HepG2 (cell line): ENCODE results near the gene RRAD. TPM values are rescaled to one million over a fixed set of nuclear protein-coding genes. Genes with fewer than 3 reads are reported as not detected.

Source experiments
- ARNT2 ChIP-seq: sonication (generic); formaldehyde crosslinking; IDR thresholded peaks from 2 replicates; pipeline ENCODE4 v1.8.0; 2022; ENCODE audit warnings: mild to moderate bottlenecking, low read depth, missing genetic modification reagents, moderate library complexity
- EZH2 ChIP-seq: conservative IDR thresholded peaks from 2 replicates; pipeline ENCODE4 v1.6.1; 2012; ENCODE audit warnings: mild to moderate bottlenecking, low read depth, low read length, moderate library complexity
- HDAC1 ChIP-seq: sonication (generic); formaldehyde crosslinking; IDR thresholded peaks from 2 replicates; pipeline ENCODE4 v1.5.1; 2020; ENCODE audit warnings: mild to moderate bottlenecking, missing genetic modification reagents
- HMG20A ChIP-seq: IDR thresholded peaks from 2 replicates; pipeline ENCODE4 v1.6.1; 2016; ENCODE audit warnings: borderline replicate concordance
- JUND ChIP-seq: sonication (generic); formaldehyde crosslinking; IDR thresholded peaks from 2 replicates; pipeline ENCODE4 v1.8.0; 2022; ENCODE audit warnings: mild to moderate bottlenecking, missing genetic modification reagents
- KAT2B ChIP-seq: fragments of 150-350 bp; IDR thresholded peaks from 2 replicates; pipeline ENCODE4 v1.6.1; 2014; ENCODE audit warnings: low read depth, low read length, borderline replicate concordance
- KDM2A ChIP-seq: sonication (generic); formaldehyde crosslinking; IDR thresholded peaks from 2 replicates; pipeline ENCODE4 v1.4.0; 2020; ENCODE audit warnings: low read depth, missing genetic modification reagents, borderline replicate concordance
- KDM4B ChIP-seq: sonication (generic); formaldehyde crosslinking; IDR thresholded peaks from 2 replicates; pipeline ENCODE4 v1.4.0; 2020; ENCODE audit warnings: missing genetic modification reagents
- KDM5B ChIP-seq: sonication (generic); formaldehyde crosslinking; IDR thresholded peaks from 2 replicates; pipeline ENCODE4 v1.4.0; 2020; ENCODE audit warnings: missing genetic modification reagents, mild to moderate bottlenecking, borderline replicate concordance
- MAZ ChIP-seq, 2 experiments: sonication (generic) in 1 of 2; formaldehyde crosslinking in 1 of 2; IDR thresholded peaks; 2 replicates each; pipeline versions ENCODE4 v1.5.0 to v1.6.1; 2012 to 2020; ENCODE audit warnings: low read depth in 2 of 2, mild to moderate bottlenecking in 2 of 2, borderline replicate concordance in 1 of 2, improper control_type of control experiment in 1 of 2, low read length in 1 of 2, missing genetic modification reagents in 1 of 2, moderate library complexity in 1 of 2
- ONECUT2 ChIP-seq: sonication (generic); formaldehyde crosslinking; IDR thresholded peaks from 2 replicates; pipeline ENCODE4 v1.4.0; 2020; ENCODE audit warnings: missing genetic modification reagents
- SMARCC2 ChIP-seq: fragments of 450-650 bp; IDR thresholded peaks from 2 replicates; pipeline ENCODE4 v1.6.1; 2017; ENCODE audit warnings: antibody characterized with exemption, mild to moderate bottlenecking
- TFAP4 ChIP-seq: sonication (generic); IDR thresholded peaks from 2 replicates; pipeline ENCODE4 v1.6.1; 2016; ENCODE audit warnings: low read depth, borderline replicate concordance
- YEATS4 ChIP-seq: sonication (generic); formaldehyde crosslinking; IDR thresholded peaks from 2 replicates; pipeline ENCODE4 v1.4.0; 2020; ENCODE audit warnings: missing genetic modification reagents, borderline replicate concordance
- ZNF549 ChIP-seq: sonication (generic); formaldehyde crosslinking; IDR thresholded peaks from 2 replicates; pipeline ENCODE4 v1.5.0; 2020; ENCODE audit warnings: missing genetic modification reagents
- ZNF776 ChIP-seq: sonication (generic); formaldehyde crosslinking; IDR thresholded peaks from 2 replicates; pipeline ENCODE4 v1.4.0; 2020; ENCODE audit warnings: mild to moderate bottlenecking, missing genetic modification reagents
- polyA plus RNA-seq, 8 experiments: library from polyadenylated mRNA; depleted of rRNA in 3 of 8; stranded (reverse) in 7 of 8; unstranded in 1 of 8; fragments of >200 nt; fragmentation: Illumina TruSeq in 4 of 8; extraction: Trizol in 4 of 8; gene quantifications; 2 replicates each; pipeline versions ENCODE4 v1.2.1 to v1.2.3, GENCODE V29; 2011 to 2016; ENCODE audit warnings: low read depth in 4 of 8, missing spikeins in 1 of 8, mixed read lengths in 1 of 8; ENCODE audit not compliant: insufficient read depth in 1 of 8
- total RNA-seq, 5 experiments: library from RNA; depleted of rRNA; stranded (reverse); fragments of >200 nt; fragmentation: Illumina TruSeq; extraction: Trizol; gene quantifications; 2 replicates each; pipeline ENCODE4 v1.2.3, GENCODE V29; 2016; ENCODE audit warnings: low read depth in 1 of 5
- TF ChIP-seq, protein P1 (sequence below): sonication (generic); formaldehyde crosslinking; IDR thresholded peaks from 2 replicates; pipeline ENCODE4 v1.4.0; 2020; ENCODE audit warnings: missing genetic modification reagents, borderline replicate concordance
- TF ChIP-seq, protein P2 (sequence below): sonication (generic); formaldehyde crosslinking; IDR thresholded peaks from 2 replicates; pipeline ENCODE4 v1.4.0; 2020; ENCODE audit warnings: missing genetic modification reagents; ENCODE audit errors: not compliant biosample characterization
- TF ChIP-seq, protein P3 (sequence below): sonication (generic); formaldehyde crosslinking; IDR thresholded peaks from 2 replicates; pipeline ENCODE4 v1.5.1; 2020; ENCODE audit warnings: mild to moderate bottlenecking, missing genetic modification reagents, moderate library complexity

Gene RRAD
- total and polyA plus RNA-seq, 2 of the 13 experiments (the other 11 are each of a cell fraction or from before 2014, with no cell fraction given), result 0.80 to 1.1 TPM

DNA sequence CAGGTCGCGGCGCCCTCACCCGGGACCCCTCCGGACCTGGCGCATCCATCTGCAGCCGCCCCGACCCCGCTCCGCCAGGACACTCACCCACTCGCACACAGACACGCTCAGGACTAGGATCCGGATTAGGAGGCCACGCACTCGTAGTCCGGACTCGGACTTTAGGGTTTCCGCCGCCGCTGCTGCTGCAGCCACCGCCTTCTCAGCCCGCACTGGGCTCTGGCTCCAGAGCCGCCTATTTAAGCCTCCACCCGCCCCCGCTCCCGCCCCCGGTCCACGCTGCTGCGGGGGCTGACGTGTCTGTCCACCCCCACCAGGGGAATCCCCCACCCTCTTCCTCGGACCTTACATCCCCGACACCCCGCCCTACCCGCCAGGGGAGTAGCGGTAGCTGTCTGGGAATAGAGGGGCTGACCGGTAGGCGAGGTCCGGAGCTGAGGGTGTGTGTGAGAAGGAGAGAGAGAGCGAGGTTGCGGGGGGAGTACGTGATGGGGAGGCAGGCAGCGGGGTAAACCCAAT, at the start of gene RRAD (continued):
- TF ChIP-seq, protein P1, sequence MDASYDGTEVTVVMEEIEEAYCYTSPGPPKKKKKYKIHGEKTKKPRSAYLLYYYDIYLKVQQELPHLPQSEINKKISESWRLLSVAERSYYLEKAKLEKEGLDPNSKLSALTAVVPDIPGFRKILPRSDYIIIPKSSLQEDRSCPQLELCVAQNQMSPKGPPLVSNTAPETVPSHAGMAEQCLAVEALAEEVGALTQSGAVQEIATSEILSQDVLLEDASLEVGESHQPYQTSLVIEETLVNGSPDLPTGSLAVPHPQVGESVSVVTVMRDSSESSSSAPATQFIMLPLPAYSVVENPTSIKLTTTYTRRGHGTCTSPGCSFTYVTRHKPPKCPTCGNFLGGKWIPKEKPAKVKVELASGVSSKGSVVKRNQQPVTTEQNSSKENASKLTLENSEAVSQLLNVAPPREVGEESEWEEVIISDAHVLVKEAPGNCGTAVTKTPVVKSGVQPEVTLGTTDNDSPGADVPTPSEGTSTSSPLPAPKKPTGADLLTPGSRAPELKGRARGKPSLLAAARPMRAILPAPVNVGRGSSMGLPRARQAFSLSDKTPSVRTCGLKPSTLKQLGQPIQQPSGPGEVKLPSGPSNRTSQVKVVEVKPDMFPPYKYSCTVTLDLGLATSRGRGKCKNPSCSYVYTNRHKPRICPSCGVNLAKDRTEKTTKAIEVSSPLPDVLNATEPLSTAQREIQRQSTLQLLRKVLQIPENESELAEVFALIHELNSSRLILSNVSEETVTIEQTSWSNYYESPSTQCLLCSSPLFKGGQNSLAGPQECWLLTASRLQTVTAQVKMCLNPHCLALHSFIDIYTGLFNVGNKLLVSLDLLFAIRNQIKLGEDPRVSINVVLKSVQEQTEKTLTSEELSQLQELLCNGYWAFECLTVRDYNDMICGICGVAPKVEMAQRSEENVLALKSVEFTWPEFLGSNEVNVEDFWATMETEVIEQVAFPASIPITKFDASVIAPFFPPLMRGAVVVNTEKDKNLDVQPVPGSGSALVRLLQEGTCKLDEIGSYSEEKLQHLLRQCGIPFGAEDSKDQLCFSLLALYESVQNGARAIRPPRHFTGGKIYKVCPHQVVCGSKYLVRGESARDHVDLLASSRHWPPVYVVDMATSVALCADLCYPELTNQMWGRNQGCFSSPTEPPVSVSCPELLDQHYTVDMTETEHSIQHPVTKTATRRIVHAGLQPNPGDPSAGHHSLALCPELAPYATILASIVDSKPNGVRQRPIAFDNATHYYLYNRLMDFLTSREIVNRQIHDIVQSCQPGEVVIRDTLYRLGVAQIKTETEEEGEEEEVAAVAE, result no peak
- 0 out of 2 replicates have a peak, but pooled peaks have one; percentile 10 for TF ChIP-seq ZNF776 (CRISPR knock-in tag)
- no peak for TF ChIP-seq SMARCC2
- TF ChIP-seq TFAP4, result no peak
- TF ChIP-seq, protein P2, sequence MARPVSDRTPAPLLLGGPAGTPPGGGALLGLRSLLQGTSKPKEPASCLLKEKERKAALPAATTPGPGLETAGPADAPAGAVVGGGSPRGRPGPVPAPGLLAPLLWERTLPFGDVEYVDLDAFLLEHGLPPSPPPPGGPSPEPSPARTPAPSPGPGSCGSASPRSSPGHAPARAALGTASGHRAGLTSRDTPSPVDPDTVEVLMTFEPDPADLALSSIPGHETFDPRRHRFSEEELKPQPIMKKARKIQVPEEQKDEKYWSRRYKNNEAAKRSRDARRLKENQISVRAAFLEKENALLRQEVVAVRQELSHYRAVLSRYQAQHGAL (CRISPR knock-in tag), result no peak
- TF ChIP-seq ARNT2, result 0 out of 2 replicates have a peak, but pooled peaks have one; percentile 11
- TF ChIP-seq HMG20A (CRISPR knock-in tag), result no peak
- no peak for TF ChIP-seq ONECUT2 (CRISPR knock-in tag)
- 0 out of 2 replicates have a peak, but pooled peaks have one; percentile 10 for TF ChIP-seq HDAC1 (CRISPR knock-in tag)
- TF ChIP-seq, protein P3, sequence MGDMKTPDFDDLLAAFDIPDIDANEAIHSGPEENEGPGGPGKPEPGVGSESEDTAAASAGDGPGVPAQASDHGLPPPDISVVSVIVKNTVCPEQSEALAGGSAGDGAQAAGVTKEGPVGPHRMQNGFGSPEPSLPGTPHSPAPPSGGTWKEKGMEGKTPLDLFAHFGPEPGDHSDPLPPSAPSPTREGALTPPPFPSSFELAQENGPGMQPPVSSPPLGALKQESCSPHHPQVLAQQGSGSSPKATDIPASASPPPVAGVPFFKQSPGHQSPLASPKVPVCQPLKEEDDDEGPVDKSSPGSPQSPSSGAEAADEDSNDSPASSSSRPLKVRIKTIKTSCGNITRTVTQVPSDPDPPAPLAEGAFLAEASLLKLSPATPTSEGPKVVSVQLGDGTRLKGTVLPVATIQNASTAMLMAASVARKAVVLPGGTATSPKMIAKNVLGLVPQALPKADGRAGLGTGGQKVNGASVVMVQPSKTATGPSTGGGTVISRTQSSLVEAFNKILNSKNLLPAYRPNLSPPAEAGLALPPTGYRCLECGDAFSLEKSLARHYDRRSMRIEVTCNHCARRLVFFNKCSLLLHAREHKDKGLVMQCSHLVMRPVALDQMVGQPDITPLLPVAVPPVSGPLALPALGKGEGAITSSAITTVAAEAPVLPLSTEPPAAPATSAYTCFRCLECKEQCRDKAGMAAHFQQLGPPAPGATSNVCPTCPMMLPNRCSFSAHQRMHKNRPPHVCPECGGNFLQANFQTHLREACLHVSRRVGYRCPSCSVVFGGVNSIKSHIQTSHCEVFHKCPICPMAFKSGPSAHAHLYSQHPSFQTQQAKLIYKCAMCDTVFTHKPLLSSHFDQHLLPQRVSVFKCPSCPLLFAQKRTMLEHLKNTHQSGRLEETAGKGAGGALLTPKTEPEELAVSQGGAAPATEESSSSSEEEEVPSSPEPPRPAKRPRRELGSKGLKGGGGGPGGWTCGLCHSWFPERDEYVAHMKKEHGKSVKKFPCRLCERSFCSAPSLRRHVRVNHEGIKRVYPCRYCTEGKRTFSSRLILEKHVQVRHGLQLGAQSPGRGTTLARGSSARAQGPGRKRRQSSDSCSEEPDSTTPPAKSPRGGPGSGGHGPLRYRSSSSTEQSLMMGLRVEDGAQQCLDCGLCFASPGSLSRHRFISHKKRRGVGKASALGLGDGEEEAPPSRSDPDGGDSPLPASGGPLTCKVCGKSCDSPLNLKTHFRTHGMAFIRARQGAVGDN (CRISPR knock-in tag), result peak; percentile 48
- TF ChIP-seq EZH2, result peak; percentile 89; the same call in 1 of the 2 replicates
- TF ChIP-seq MAZ (IDR thresholded peaks at IDR 0.05; ENCODE audit: borderline replicate concordance, low read depth, low read length), result no peak
- TF ChIP-seq MAZ (CRISPR knock-in tag; IDR thresholded peaks at IDR 0.05; ENCODE audit: low read depth), result 0 out of 2 replicates have a peak, but pooled peaks have one; percentile 6
- TF ChIP-seq KDM5B (CRISPR knock-in tag), result peak; percentile 50
- no peak for TF ChIP-seq JUND
- 0 out of 2 replicates have a peak, but pooled peaks have one; percentile 19 for TF ChIP-seq YEATS4 (CRISPR knock-in tag)
- no peak for TF ChIP-seq KDM4B (CRISPR knock-in tag)
- no peak for TF ChIP-seq KAT2B
- no peak for TF ChIP-seq ZNF549 (CRISPR knock-in tag)
- 0 out of 2 replicates have a peak, but pooled peaks have one; percentile 5 for TF ChIP-seq KDM2A
